Left ventricle myocardium inferior (tissue), 1 donor: ENCODE measurements around the gene RNF146. TPM values are rescaled to one million over a fixed set of nuclear protein-coding genes. Genes with fewer than 3 reads are reported as not detected.
"Not testable (repeated sequence)": the region's sequence is repeated elsewhere in the genome, so short reads cannot be mapped to it uniquely, and the experiment has no call there.

Experiments
- DNase-seq: peaks from one replicate; pipeline ENCODE4 v3.0.0-alpha.2; 2020
- H3K27ac ChIP-seq: fragments of 200-600 bp; replicated peaks from 2 replicates; pipeline ENCODE4 v1.8.0; 2021
- H3K27me3 ChIP-seq: fragments of 200-600 bp; 2 replicates; pipeline ENCODE4 v1.8.0; 2021; ENCODE audit warnings: low read depth
- H3K36me3 ChIP-seq: fragments of 200-600 bp; 2 replicates; pipeline ENCODE4 v1.8.0; 2021
- H3K4me1 ChIP-seq: fragments of 200-600 bp; 2 replicates; pipeline ENCODE4 v1.8.0; 2021
- H3K4me3 ChIP-seq: fragments of 200-600 bp; 2 replicates; pipeline ENCODE4 v1.8.0; 2021; ENCODE audit warnings: mild to moderate bottlenecking, moderate library complexity
- H3K9me3 ChIP-seq: fragments of 200-600 bp; replicated peaks from 2 replicates; pipeline ENCODE4 v1.8.0; 2021
- intact Hi-C: fragments of 100-400 bp; cut with micrococcal nuclease; formaldehyde crosslinking; loops from one replicate; pipeline ENCODE4 v1.11.0; 2022
- total RNA-seq: library from RNA; stranded (reverse); fragmentation: NEBNext Ultra II Directional; extraction: Animal tissue kit (Norgen Biotek cat#: 25700); gene quantifications from one replicate; pipeline ENCODE4 v1.2.1, GENCODE V29; 2021
- TF ChIP-seq, protein P1 (sequence below): fragments of 200-600 bp; IDR thresholded peaks from 2 replicates; pipeline ENCODE4 v1.8.0; 2021; ENCODE audit warnings: antibody characterized with exemption, mild to moderate bottlenecking, borderline replicate concordance
- donor health status: DM: no; HTN: yes; CAD: no; lungs with severe emphysema.

The RNF146 gene
- total RNA-seq, 1 donor from 2014 or later = 48.7 TPM

DNA sequence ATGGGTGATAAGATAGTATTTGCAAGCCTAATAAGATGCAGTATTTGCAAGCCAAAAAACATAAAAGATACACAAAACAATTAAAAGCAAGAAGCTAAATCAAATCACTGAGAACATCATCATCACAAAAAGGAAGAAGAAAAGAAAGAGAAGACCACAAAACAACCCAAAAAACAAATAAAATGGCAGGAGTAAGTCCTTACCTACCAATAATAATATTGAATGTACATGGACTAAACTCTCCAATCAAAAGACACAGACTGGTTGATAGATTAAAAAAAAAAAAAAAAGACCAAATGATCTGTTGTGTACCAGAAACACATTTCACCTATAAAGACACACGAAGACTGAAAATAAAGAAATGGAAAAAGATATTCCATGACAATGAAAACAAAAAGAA, 39.1 kb downstream of the RNF146 start:
- H3K27ac ChIP-seq = no peak overlapping the region
- intact Hi-C loops = loop anchor here (10.0 kb wide), 2 partner anchors 139 to 229 kb away; no protein-coding TSS in a partner anchor
- peaks cover 24% of the 10 kb centered on the region for H3K4me1 ChIP-seq
- H3K36me3 ChIP-seq = peaks cover 28% of the 10 kb centered on the region
- H3K4me3 ChIP-seq = no peak overlapping the region
- TF ChIP-seq, protein P1, sequence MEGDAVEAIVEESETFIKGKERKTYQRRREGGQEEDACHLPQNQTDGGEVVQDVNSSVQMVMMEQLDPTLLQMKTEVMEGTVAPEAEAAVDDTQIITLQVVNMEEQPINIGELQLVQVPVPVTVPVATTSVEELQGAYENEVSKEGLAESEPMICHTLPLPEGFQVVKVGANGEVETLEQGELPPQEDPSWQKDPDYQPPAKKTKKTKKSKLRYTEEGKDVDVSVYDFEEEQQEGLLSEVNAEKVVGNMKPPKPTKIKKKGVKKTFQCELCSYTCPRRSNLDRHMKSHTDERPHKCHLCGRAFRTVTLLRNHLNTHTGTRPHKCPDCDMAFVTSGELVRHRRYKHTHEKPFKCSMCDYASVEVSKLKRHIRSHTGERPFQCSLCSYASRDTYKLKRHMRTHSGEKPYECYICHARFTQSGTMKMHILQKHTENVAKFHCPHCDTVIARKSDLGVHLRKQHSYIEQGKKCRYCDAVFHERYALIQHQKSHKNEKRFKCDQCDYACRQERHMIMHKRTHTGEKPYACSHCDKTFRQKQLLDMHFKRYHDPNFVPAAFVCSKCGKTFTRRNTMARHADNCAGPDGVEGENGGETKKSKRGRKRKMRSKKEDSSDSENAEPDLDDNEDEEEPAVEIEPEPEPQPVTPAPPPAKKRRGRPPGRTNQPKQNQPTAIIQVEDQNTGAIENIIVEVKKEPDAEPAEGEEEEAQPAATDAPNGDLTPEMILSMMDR = no peak
- no peaks in the 10 kb centered on the region for H3K27me3 ChIP-seq
- H3K9me3 ChIP-seq = peaks cover 30% of the 10 kb centered on the region
- DNase-seq = no peak

DNA sequence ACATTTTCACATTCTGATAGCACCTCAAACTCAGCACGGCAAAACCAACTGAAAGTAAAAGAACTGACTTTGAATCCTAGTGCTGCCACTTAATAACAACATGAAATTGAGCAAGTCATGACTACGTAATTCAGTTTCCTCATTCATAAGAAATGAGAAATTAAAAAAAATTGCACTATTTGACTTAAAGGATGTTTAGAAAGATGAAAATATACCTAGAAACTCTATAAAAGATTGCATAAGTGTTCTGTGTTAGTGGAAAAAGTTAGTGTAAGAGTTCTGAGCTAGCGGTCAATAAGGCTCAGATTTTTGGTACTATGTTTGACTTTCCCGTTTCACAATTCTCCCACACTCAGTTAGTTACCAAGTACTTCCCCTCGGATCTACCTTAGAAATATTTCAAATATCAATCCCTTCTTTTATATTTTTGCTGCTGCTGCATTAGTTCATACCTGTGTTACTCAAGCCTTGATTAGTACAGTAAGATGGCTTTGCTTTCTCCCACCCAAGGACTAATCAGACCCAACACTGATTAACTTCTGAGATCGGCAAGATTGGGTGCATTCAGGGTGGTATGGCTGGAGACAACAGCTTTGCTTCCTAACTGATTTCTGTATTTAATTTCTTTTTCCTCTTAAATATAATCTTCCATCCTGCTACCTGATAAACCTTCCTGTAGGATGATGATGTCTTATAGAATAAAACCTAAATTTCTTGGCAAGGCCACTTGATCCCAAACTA, 50.9 kb downstream of the RNF146 start:
- TF ChIP-seq, protein P1 = no peak
- no peaks in the 10 kb centered on the region for H3K9me3 ChIP-seq
- no peak overlapping the region for H3K27ac ChIP-seq
- H3K36me3 ChIP-seq = peaks cover 32% of the 10 kb centered on the region
- no peaks in the 10 kb centered on the region for H3K4me1 ChIP-seq
- no peaks in the 10 kb centered on the region for H3K27me3 ChIP-seq
- no peak overlapping the region for H3K4me3 ChIP-seq
- no peak for DNase-seq
- intact Hi-C loops = no loop called here

DNA sequence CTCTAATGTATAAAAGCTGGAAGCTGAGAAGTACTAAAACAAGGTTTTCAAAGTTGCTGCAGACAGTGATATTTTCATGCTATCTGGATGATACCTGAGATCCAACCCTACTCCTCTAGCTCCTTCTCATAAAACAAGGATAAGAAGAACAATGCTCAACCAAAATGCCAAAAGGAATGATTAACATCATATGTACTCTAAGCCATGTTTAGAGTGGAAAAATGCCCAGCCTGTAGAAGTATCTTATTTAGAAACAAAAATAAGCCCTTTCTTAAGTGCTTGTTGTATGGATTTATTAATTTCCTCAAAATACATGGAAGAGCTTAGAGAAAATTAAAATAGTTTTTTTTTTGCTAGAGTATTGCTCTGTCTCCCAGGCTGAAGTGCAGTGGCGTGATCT, 53.0 kb downstream of the RNF146 start:
- Histone ChIP-seq H3K9me3 (no peaks in the 10 kb centered on the region), H3K4me1 (no peaks in the 10 kb centered on the region), H3K36me3 (peaks cover 26% of the 10 kb centered on the region), H3K4me3 (no peak overlapping the region), H3K27ac (no peak overlapping the region), H3K27me3 (no peaks in the 10 kb centered on the region)
- TF ChIP-seq, protein P1 = no peak
- no peak for DNase-seq
- intact Hi-C loops = no loop called here

DNA sequence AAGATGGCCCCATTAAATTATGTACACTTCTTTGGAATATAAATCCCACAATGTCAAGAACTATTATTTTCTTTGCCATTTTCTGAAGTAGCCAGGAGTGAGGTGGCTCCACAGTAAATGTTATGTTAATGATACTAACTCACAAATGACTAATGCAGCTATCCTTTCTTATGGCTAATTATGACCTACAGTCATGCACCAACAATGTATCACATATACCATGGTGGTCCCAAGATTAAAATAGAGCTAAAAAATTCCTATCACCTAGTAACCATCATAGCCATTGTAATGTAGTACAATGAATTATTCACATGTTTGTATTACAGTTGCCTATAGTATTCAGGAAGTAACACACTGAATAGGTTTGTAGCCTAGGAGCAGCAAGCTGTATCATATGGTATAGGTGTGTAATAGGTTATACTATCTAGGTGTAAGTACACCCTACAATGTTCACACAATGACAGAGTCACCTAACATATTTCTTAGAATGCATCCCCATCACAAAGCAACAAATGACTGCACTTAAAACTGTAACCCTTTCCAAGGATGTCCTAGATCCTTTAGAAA, 61.5 kb downstream of the RNF146 start:
- intact Hi-C loops = no loop called here
- no peaks in the 10 kb centered on the region for H3K4me1 ChIP-seq
- TF ChIP-seq, protein P1 = no peak
- H3K27ac ChIP-seq = no peak overlapping the region
- no peak overlapping the region for H3K4me3 ChIP-seq
- peaks cover 35% of the 10 kb centered on the region for H3K36me3 ChIP-seq
- DNase-seq = no peak
- H3K9me3 ChIP-seq = no peaks in the 10 kb centered on the region
- H3K27me3 ChIP-seq = no peaks in the 10 kb centered on the region

DNA sequence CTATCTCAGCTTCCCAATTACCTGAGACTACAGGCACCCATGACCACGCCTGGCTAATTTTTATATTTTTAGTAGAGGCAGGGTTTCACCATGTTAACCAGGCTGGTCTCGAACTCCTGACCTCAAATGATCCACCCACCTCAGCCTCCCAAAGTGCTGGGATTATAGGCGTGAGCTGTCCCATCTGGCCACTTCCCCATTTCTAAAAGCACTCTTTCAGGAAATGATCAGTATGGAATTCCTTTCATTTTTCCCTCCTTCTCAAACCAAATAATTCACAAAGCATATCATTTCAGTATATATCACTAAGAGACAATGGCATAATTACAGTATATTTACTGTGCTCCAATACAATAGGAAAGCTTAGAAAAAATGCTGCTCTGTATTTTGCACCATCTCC, 64.6 kb downstream of the RNF146 start:
- intact Hi-C loops = not testable (repeated sequence)
- H3K36me3 ChIP-seq = peaks cover 16% of the 10 kb centered on the region

DNA sequence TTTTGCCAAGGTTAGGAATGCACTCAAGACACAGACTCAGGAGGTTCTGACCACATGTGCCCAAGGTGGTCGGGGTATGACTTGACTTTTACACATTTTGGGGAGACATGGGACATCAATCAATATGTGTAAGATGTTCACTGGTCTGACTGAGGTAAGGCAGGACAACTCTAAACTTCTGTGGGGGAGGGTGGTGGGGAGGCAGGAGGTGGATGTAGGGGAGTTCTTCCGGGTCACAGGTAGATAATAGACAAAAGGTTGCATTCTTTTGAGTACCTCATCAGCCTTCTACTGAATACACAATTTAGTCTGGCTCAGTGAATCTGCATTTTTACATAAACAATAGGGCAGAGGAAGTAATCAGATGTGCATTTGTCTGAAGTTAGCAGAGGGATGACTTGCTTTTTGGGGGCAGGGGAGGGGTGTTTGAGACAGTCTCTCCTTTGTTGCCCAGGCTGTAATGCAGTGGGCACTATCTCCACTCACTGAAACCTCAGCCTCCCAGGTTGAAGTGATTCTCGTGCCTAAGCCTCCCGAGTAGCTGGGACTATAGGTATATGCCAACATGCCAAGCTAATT, 65.8 kb downstream of the RNF146 start:
- no peak overlapping the region for H3K4me3 ChIP-seq
- no peak overlapping the region for H3K27ac ChIP-seq
- no peaks in the 10 kb centered on the region for H3K27me3 ChIP-seq
- TF ChIP-seq, protein P1 = no peak
- no peak for DNase-seq
- peaks cover 5% of the 10 kb centered on the region for H3K36me3 ChIP-seq
- peaks cover 15% of the 10 kb centered on the region for H3K4me1 ChIP-seq
- no peaks in the 10 kb centered on the region for H3K9me3 ChIP-seq
- intact Hi-C loops = no loop called here

More for the DNA sequence above, 64.6 kb downstream of the RNF146 start:
- not testable (repeated sequence) for DNase-seq, H3K27me3 ChIP-seq, H3K4me3 ChIP-seq, H3K27ac ChIP-seq, H3K9me3 ChIP-seq
- H3K4me1 ChIP-seq = peaks cover 10% of the 10 kb centered on the region
